Measurements from ENCODE around the gene SMC1A. TPM values are rescaled to one million over a fixed set of nuclear protein-coding genes. Genes with fewer than 3 reads are reported as not detected.

The SMC1A gene
- total RNA-seq, 1 experiment from 2014 or later = 100 TPM

DNA sequence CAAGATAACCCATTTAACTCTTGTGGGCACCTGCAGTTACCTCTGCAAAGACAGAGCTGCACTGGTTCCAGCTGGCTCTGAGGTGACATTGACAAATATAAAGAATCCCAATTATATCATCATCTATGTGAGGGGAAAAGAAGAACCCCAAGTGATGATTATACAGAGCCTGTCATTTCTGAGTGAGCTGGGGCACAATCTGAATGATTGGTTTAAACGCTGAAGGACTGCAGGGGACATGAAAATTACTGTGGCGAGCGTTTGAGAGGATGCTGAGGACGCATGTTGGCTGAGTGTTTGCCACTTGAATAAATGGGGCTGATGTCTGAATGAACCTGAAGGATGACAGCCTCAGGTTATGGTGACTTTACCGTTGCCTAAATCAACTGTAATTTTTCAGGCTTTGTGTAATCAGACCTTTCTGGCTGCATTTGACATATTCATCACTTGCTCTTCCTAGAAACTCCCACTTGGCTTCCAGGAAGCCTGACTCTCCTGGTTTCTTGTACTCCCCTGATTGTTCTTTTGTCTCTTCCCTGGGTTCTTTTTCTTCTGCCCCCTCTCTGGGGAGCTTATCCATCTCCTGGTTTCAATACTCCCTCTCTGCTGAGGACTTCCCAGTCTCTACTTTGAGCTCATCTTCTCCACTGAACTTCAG lies 15.8 kb upstream of the SMC1A start:
- H2AK5ac ChIP-seq (ENCODE audit: insufficient read length, low read length) = no peak overlapping the region
- no peak overlapping the region for H3K18ac ChIP-seq (ENCODE audit: insufficient read length, low read depth, low read length)
- no peak overlapping the region for H4K8ac ChIP-seq (replicated peaks; ENCODE audit: insufficient read length, low read depth, low read length)
- no peaks in the 10 kb centered on the region for H3K79me1 ChIP-seq (ENCODE audit: insufficient read depth, low read depth, low read length, poor library complexity, severe bottlenecking)
- H4K91ac ChIP-seq (ENCODE audit: insufficient read length, low read depth, low read length) = no peak overlapping the region
- no peak overlapping the region for H2BK120ac ChIP-seq (ENCODE audit: low read depth, low read length, poor library complexity, severe bottlenecking)
- H3K4me2 ChIP-seq (ENCODE audit: insufficient read depth, insufficient read length, low read length) = no peak overlapping the region
- no peak for DNase-seq
- H3K4me3 Mint-ChIP-seq = no peak overlapping the region
- peaks cover 3 to 10% of the 10 kb centered on the region in 2 experiments; a peak in 3 of 4 replicates for H3K4me1 Mint-ChIP-seq
- H3K4me1 ChIP-seq (ENCODE audit: insufficient read depth, low read length) = no peaks in the 10 kb centered on the region
- TF ChIP-seq, protein P1, sequence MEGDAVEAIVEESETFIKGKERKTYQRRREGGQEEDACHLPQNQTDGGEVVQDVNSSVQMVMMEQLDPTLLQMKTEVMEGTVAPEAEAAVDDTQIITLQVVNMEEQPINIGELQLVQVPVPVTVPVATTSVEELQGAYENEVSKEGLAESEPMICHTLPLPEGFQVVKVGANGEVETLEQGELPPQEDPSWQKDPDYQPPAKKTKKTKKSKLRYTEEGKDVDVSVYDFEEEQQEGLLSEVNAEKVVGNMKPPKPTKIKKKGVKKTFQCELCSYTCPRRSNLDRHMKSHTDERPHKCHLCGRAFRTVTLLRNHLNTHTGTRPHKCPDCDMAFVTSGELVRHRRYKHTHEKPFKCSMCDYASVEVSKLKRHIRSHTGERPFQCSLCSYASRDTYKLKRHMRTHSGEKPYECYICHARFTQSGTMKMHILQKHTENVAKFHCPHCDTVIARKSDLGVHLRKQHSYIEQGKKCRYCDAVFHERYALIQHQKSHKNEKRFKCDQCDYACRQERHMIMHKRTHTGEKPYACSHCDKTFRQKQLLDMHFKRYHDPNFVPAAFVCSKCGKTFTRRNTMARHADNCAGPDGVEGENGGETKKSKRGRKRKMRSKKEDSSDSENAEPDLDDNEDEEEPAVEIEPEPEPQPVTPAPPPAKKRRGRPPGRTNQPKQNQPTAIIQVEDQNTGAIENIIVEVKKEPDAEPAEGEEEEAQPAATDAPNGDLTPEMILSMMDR (conservative IDR thresholded peaks at IDR 0.05) = no peak
- no peak overlapping the region for H2AFZ ChIP-seq (ENCODE audit: low read length)
- H2BK20ac ChIP-seq (ENCODE audit: low read depth, low read length, poor library complexity, severe bottlenecking) = no peak overlapping the region
- H2BK15ac ChIP-seq (ENCODE audit: low read depth, low read length) = no peak overlapping the region
- H3K56ac ChIP-seq (ENCODE audit: insufficient read length, low read depth, low read length) = no peak overlapping the region
- H3K23me2 ChIP-seq (ENCODE audit: insufficient read length, low read depth, low read length, poor library complexity, severe bottlenecking) = peaks cover 10% of the 10 kb centered on the region
- no peak overlapping the region for H3K27ac ChIP-seq (ENCODE audit: insufficient read length, low read depth, low read length)
- no peak overlapping the region for H3K14ac ChIP-seq (ENCODE audit: insufficient read depth, low read length)
- H3K9ac ChIP-seq (ENCODE audit: extremely low read depth, insufficient read length, low read length) = no peak overlapping the region
- H3K9me3 Mint-ChIP-seq = peaks cover 67 to 78% of the 10 kb centered on the region in 2 experiments
- peaks cover 14% of the 10 kb centered on the region for H3K27me3 Mint-ChIP-seq (ENCODE audit: low read depth)
- no CpG with 5 or more reads among the region's 5 CpGs for WGBS (ENCODE audit: extremely low coverage, insufficient read length, low lambda C conversion rate)
- H2BK12ac ChIP-seq (ENCODE audit: insufficient read length, low read depth, low read length) = no peak overlapping the region
- H3K9me3 ChIP-seq (ENCODE audit: control insufficient read depth, low read depth, low read length) = peaks cover 31% of the 10 kb centered on the region
- no peak overlapping the region for H4K5ac ChIP-seq (ENCODE audit: insufficient read length, low read depth, low read length)
- no peak overlapping the region for H3K27ac Mint-ChIP-seq
- peaks cover 0 to 4% (median 0%) of the 10 kb centered on the region in 3 experiments; a peak in 2 of 7 replicates for H3K36me3 Mint-ChIP-seq (ENCODE audit: insufficient read depth in 1 of 3, low read depth in 3 of 3)
- H3K4ac ChIP-seq (ENCODE audit: low read depth, low read length) = no peak overlapping the region
- H4K20me1 ChIP-seq (ENCODE audit: control insufficient read depth, insufficient read depth, insufficient read length) = no peaks in the 10 kb centered on the region
- no peak overlapping the region for H3K23ac ChIP-seq (ENCODE audit: insufficient read length, low read depth, low read length)
- no peak overlapping the region for H2BK5ac ChIP-seq (ENCODE audit: insufficient read length, low read length)
- H3K27me3 ChIP-seq (ENCODE audit: insufficient read depth, low read length) = no peaks in the 10 kb centered on the region
- H3K79me2 ChIP-seq (ENCODE audit: insufficient read depth, low read length) = no peaks in the 10 kb centered on the region; the same call in 1 of the 2 replicates
- H3T11ph ChIP-seq (ENCODE audit: low read length) = no peak overlapping the region
